GM19023 (cell line): Measurements from ENCODE around the gene CTDP1.

Source experiments
- ATAC-seq: cut with Tn5 transposase; IDR thresholded peaks from one replicate; pipeline ENCODE4 v1.9.1; 2021; ENCODE audit warnings: mild to moderate bottlenecking, moderate library complexity; ENCODE audit not compliant: unreplicated experiment

The CTDP1 gene

GRCh38 chr18:79756826-79757225 is 77.2 kb downstream of the CTDP1 start:
- ATAC-seq, result no peak

- no peak for ATAC-seq
Measured at GRCh38 chr18:79760348-79760747, 80.7 kb downstream of the CTDP1 start.

- no peak for ATAC-seq
Measured at GRCh38 chr18:79760881-79761280, 81.3 kb downstream of the CTDP1 start.

- no peak for ATAC-seq
Measured at GRCh38 chr18:79763407-79763806, 83.8 kb downstream of the CTDP1 start.

- no peak for ATAC-seq
Measured at GRCh38 chr18:79764131-79764530, 84.5 kb downstream of the CTDP1 start.

GRCh38 chr18:79765491-79766245 is 86.1 kb downstream of the CTDP1 start:
- ATAC-seq, result no peak

GRCh38 chr18:79766308-79766707 is 86.7 kb downstream of the CTDP1 start:
- no peak for ATAC-seq

- ATAC-seq, result no peak
Measured at GRCh38 chr18:79768745-79769144, 89.1 kb downstream of the CTDP1 start.

- ATAC-seq, result no peak
Measured at GRCh38 chr18:79769698-79770500, 90.3 kb downstream of the CTDP1 start.

- no peak for ATAC-seq
Measured at GRCh38 chr18:79770501-79770815, 90.9 kb downstream of the CTDP1 start.

- ATAC-seq, result no peak
Measured at GRCh38 chr18:79770826-79771225, 91.2 kb downstream of the CTDP1 start.

GRCh38 chr18:79771446-79772107 is 92.0 kb downstream of the CTDP1 start:
- no peak for ATAC-seq

- ATAC-seq, result no peak
Measured at GRCh38 chr18:79772108-79772864, 92.7 kb downstream of the CTDP1 start.

- ATAC-seq, result no peak
Measured at GRCh38 chr18:79772865-79773696, 93.5 kb downstream of the CTDP1 start.

GRCh38 chr18:79774111-79774510 is 94.5 kb downstream of the CTDP1 start:
- ATAC-seq, result no peak

- no peak for ATAC-seq
Measured at GRCh38 chr18:79775441-79776221, 96.0 kb downstream of the CTDP1 start.

- ATAC-seq, result no peak
Measured at GRCh38 chr18:79776674-79777073, 97.1 kb downstream of the CTDP1 start.

GRCh38 chr18:79778291-79778791 is 98.7 kb downstream of the CTDP1 start:
- no peak for ATAC-seq

GRCh38 chr18:79779021-79779699 is 99.6 kb downstream of the CTDP1 start:
- no peak for ATAC-seq
